GM19043 (cell line): ENCODE measurements around the gene CEBPE.

Experiments
- ATAC-seq: cut with Tn5 transposase; IDR thresholded peaks from one replicate; pipeline ENCODE4 v1.9.1; 2021; ENCODE audit warnings: low read depth; ENCODE audit not compliant: unreplicated experiment

CEBPE gene

DNA sequence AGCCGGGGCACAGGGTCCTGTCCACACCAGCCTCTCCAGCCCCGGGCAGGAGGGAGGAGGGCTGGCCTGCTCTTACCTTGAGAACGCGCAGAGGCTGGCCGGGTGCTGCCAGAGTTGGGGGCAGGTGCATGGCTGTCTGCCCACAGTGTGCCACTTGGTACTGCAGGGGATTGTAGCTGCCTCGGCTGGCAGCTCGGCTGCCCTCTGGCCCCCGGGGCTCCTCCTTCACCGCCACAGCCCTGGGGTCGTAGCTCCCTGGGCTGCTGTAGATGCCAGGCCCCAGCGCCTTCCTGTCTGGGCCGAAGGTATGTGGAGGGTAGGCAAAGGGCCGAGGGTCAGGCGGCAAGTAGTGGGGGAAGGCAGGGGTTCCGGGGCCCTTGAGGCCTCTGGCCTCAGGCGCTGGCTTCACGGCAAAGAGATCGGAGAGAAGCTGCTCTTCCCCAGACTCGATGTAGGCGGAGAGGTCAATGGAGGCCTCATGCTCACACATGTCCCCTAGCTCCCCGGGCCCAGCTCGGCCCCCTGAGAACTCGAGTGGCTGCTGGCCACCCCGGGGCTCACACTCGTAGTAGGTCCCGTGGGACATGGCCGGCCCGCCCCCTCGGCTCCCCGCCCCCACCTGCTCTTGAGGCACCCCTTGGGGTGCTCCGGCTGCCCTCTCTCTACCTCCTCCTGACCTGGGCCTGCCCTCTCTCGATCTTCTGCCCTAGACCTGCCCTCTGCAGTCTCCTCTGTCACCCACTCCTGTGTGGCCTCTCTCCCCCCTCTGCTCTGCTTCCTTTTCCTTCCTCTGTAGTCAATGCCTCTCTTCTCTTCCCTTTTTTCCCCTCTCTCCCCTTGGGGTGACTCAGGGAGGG is at the start of gene CEBPE:
Gene CEBPE (minus strand): TSS at position 750 of the 857 bp plus-strand sequence. CDS start 164 bp downstream, at position 586.
- ATAC-seq = no peak

DNA sequence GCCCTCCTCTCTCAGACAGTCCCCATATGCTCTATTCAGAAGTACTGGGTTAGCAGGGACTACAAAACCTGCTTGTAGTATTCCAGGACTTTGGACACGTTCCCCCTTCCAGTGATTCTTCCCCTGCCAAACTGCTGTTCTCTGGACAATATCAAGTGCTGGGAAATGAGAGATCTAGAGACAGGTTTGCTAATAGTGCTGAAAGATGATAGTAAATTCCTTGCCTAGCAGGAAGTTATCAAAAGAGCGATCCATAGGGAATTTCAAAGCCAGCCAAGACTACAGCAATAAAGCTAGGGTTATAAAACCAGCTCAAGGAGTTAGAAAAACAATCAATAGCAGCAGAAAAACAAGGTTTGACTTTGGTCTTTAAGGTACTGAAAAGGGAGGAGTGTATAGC is 49.2 kb upstream of the CEBPE start:
- ATAC-seq = no peak

- ATAC-seq = no peak
Measured at GRCh38 chr14:23167116-23167847, 48.2 kb upstream of the CEBPE start.

- no peak for ATAC-seq
Measured at GRCh38 chr14:23164949-23165348, 45.9 kb upstream of the CEBPE start.

GRCh38 chr14:23164250-23164649 is 45.2 kb upstream of the CEBPE start:
- no peak for ATAC-seq

DNA sequence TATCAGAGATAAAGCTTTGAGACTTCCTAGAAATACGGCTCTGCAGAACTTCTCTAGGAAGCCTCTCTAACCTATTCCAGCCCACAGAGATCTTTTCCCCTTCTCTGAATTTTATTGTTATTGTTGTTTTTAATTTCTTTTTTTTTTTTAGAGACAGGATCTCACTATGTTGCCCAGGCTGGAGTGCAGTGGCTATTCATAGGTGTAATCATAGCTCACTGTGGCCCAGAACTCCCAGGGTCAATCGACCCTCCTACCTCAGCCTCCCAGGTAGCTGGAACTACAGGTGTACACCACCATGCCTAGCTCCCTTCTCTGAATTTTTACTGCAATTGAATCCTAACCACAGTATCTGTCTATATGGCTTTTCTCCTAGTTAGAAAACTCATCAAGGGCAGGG is 44.8 kb upstream of the CEBPE start:
- no peak for ATAC-seq

DNA sequence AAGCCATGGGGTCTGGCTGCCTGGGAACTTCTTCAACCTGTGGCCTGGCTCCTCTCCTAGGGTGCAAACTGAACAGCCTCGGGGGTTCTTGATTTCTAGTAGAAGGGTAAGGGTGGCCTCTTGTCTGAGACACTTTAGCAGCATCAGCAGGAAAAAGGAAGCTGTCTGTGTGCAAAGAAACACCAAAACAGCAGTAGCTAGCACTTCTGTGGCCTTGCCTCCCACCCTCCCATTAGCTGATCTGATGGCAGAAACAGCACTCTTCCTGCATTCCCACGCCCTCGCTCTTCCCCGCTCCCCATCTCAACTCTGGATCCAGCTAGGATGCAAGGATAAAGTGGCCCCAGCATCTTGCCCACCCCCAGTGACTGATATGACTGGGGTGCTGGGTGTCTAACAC is 43.7 kb upstream of the CEBPE start:
- no peak for ATAC-seq

DNA sequence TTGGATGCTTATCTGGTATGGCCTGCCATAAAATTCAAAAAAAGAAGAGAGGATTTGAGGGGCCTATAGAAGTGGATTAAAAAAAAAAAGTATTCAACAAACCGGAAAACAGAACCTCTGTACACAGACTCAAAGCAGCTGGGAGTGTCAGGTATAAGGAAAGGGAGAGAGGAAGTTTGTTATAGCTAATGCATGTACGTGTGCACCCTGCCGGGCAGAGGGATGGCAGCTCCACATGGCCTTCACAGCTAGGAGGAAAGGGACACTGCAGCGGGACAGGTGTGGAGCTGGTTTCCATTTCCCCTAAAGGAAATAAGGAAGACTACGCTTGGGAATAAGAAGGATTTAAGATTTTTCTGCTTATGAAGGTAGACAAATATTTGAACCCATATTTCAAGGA is 43.0 kb upstream of the CEBPE start:
- no peak for ATAC-seq

DNA sequence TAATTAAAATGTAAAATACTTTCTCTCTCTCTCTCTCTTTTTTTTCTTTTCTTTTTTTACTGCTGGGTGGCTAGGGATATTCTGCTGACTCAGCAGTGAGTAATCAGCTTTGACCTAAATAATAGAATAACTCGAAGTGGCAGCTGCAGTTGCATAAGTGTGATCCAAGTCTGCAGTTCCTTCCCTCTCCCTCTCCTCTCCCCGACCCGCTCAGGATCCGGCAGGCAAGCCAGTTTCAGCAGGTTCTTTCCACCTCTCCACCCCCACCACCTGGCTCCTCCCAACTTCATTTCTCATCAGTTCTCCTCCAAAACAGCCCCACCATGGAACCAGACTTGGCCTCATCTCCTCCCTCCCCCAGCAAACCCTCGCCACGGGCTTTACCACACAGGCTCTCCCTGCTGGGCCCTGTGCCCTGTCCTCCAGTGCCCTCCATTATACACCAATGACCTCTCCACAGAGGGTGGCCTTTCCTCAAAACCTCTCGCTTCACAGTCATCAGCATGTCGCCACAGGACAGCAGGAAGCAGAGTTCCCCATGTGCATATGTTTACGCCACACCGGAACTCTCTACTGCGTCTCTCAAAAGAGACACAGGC is 42.0 kb upstream of the CEBPE start:
- ATAC-seq = no peak

DNA sequence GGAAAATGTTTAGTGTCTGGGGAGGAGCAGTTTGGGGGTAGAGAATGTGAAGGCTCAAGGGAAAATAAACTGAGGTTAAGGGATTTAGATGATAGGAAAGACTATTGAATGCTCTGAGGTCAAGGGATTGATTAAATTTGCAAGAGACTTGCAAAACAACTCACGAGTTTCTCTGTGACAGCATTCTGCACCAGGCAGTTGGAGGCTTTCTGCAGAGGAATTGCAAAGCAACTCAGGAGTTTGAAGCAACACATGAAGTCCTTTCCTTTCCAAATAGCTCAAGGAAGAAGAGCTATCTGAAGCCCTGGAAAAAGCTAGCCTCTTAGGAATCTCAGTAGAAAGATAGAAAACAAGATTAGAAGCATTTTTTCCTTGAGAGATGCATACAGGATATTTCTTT is 40.5 kb upstream of the CEBPE start:
- no peak for ATAC-seq

GRCh38 chr14:23158779-23159178 is 39.7 kb upstream of the CEBPE start:
- no peak for ATAC-seq

- ATAC-seq = no peak
Measured at GRCh38 chr14:23154964-23155587, 36.0 kb upstream of the CEBPE start.

DNA sequence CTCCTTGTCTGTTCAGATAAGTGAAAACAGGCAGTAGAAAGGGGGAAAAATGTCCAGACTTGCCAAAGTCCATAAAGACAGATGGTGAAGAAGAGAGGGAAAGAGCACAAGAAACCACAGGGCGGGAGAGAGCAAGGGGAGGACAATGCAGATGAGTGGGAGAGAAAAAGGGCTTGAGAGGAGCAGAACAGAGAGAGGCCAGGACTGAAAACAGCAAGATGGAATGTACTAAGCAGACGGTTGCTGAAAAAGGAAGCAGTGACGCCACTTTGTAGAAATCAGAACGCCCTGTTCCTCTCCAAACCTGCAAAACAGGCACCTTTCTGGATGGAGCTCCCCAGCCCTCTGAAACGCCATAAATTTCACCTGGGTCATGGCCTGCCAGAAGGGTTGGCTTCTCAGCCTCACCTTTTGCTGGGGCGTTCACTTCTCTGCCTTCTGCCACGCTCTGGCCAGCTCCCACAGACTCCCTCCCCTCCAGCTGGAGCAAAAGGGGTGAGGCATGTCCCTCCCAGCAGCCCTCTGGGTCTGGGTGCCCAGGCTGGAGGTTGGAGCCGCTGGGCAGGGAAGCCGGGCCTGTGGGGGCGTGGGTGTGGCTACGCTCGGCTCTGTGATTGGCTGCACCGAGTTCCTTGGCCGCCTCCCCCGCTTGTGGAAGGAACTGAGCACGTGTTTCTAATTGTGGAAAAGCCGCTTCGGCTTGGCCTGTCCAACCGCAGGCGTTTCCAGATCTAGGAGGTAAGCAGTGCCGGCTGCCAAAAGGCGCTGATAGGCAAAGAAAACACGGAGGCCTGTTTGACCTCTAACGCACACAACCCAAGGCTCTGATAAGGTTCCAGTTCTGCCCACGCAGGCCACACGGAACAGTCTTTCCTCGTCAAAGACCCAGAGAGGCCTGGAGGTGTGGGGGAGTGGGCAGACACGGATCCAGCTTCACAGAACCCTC is 35.1 kb upstream of the CEBPE start:
- ATAC-seq = no peak

GRCh38 chr14:23151342-23151741 is 32.3 kb upstream of the CEBPE start:
- ATAC-seq = no peak

- ATAC-seq = no peak
Measured at GRCh38 chr14:23149745-23150144, 30.7 kb upstream of the CEBPE start.

DNA sequence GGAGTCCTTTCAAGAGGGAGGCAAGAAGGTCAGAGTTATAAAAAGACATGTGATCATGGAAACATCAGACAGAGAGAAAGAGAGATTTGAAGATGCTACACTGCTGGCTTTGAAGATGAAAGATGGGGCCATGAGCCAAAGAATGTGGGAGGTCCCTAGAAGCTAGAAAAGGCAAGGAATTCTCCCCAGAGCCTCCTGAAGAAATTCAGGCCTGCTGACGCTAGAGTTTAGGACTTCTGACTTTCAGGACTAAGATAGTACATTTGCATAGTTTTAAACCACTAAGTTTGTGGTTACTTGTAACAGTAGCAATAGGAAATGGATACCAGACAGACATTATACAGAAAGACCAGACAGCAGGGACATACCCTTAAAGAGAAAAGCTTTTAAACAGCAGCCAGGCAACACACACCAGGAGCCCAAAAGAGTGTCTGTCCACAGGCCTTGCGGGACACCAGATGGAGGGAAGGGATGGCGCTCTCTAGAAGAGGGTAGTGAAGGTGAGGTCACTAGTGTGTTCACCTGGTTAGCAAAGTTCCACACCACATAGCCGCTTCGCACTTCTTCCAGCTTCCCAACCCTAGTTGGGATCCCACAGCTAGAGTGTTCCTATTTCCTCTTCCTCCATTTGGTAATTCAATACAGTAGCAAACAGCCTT is 29.7 kb upstream of the CEBPE start:
- no peak for ATAC-seq

DNA sequence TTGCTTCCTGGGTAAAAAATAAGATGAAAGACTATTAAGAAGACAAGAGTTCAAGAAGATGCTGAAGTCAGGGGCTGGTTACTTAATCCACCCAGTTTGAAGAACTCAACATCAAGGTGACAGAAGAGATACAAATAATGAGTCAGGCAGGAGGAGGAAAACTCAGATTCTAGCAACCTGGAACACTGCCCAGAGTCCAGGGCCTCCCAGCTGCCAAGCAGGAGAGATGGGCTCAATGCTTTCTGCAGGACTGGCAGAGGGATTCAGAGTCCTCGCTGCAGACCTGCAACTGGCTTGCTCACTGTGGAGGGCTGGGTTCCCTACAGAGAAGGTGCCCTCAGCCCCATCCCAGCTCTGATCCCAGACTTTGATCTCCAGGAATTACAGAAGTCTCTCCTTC is 28.6 kb upstream of the CEBPE start:
- ATAC-seq = no peak

GRCh38 chr14:23146980-23147379 is 27.9 kb upstream of the CEBPE start:
- no peak for ATAC-seq

DNA sequence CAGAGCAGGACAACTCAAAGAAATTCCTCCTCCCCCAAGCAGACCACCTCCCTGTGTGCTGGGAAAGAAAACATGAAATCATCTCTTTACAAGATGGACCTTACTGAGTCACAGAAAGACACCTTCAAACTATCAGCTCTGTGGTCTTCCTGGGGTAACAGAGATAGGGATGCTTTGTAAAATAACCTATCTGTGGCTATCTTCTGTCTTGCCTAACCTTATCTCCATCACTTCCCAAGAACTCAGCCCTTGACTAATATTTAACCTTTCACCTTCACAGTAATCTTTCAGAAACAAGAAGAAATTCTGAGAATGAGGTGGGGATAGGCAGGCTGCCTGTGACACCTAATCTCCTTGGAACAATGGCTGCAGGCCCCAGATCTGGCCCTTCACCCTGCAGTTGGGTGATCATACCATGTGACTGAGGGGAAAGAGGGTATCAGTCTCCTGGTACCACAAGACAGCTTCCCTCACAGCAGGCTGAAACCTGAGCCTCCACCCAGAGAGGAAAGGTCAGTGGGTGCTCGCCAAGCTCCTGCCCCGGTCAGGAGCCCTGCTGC is 27.4 kb upstream of the CEBPE start:
- ATAC-seq = no peak
